Fibroblast of villous mesenchyme (primary cell): ENCODE results near the gene PRKN. TPM values are rescaled to one million over a fixed set of nuclear protein-coding genes. Genes with fewer than 3 reads are reported as not detected.

Experiments used
- DNase-seq: peaks from one replicate; pipeline ENCODE4 v3.0.0-alpha.2; 2010; ENCODE audit warnings: low read depth
- H3K4me3 ChIP-seq: 2 replicates; pipeline ENCODE4 v1.5.1; 2011; ENCODE audit warnings: low read depth, mild to moderate bottlenecking, low read length
- total RNA-seq: library from RNA; depleted of rRNA; stranded (reverse); fragments of >200 nt; gene quantifications from 2 replicates; pipeline ENCODE4 v1.2.3, GENCODE V29; 2012
- TF ChIP-seq, protein P1 (sequence below): IDR thresholded peaks from 2 replicates; pipeline ENCODE4 v1.5.1; 2012; ENCODE audit warnings: low read depth, mild to moderate bottlenecking, low read length; ENCODE audit not compliant: insufficient read depth

The PRKN gene
- total RNA-seq, 1 donor = 2.2 TPM

DNA sequence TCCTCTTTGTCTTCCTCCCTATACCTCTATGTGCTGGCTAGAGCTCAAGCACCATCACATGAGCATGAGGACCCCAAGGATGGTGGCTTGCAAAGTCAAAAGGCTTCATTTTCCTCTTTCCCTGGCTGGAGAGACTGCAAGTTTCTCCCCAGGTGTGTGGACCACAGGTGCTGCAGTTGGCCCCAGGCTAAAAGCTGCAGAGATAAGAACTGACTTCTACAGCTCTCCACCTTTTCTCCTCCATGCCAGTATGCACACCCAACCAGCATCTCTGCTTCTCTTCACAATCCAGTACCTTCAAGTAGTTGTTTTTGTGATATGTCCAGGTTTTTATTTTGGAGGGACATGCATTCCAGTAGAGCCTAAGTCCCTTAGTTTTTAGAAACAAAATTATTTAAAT lies 29.1 kb downstream of the PRKN start:
- DNase-seq = no peak
- TF ChIP-seq, protein P1, sequence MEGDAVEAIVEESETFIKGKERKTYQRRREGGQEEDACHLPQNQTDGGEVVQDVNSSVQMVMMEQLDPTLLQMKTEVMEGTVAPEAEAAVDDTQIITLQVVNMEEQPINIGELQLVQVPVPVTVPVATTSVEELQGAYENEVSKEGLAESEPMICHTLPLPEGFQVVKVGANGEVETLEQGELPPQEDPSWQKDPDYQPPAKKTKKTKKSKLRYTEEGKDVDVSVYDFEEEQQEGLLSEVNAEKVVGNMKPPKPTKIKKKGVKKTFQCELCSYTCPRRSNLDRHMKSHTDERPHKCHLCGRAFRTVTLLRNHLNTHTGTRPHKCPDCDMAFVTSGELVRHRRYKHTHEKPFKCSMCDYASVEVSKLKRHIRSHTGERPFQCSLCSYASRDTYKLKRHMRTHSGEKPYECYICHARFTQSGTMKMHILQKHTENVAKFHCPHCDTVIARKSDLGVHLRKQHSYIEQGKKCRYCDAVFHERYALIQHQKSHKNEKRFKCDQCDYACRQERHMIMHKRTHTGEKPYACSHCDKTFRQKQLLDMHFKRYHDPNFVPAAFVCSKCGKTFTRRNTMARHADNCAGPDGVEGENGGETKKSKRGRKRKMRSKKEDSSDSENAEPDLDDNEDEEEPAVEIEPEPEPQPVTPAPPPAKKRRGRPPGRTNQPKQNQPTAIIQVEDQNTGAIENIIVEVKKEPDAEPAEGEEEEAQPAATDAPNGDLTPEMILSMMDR = no peak
- no peak overlapping the region for H3K4me3 ChIP-seq

DNA sequence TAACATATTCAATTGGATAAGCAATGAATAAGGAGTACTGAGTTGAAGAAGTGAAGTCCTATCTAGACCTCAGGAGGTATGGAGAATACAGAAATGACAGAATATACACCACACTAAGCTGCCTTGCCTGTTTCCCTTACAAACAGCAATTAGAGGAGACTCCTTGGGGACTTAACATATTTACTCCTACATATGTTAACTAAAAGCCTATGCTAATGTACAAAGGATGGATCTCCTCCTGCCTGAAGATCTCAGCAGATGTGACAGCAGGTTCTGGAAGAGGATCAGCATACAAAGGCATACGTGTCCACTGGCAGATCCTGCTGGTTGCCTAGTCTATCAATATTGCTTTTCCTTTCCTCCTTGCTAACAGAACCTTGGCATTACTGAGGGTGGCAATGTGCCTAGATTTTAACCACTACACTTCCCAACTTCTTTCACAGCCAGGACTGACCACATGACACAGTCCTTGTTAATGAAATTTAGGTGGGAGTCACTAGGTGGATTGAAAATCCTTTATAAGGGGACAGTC lies 29.6 kb downstream of the PRKN start:
- TF ChIP-seq, protein P1 = no peak
- H3K4me3 ChIP-seq = no peak overlapping the region
- no peak for DNase-seq

DNA sequence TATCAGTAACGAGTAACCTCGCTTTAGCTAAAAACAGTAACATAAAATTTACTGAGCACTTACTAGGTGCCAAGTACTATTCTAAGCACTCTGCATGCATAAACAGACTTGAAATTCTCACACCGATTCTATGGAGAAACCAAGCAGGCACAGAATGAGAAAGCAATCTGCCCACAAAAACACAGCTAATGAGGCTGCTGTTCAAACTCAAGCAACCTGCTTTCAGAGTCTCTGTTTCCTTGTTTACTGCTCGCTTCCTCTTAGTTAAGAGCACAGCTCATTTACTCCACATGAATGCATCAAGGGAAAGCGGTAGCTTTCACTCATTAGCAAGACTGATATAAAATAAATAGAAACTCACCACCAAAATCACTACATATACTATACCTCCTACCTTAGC lies 37.4 kb downstream of the PRKN start:
- DNase-seq = no peak
- no peak overlapping the region for H3K4me3 ChIP-seq
- TF ChIP-seq, protein P1 = no peak

DNA sequence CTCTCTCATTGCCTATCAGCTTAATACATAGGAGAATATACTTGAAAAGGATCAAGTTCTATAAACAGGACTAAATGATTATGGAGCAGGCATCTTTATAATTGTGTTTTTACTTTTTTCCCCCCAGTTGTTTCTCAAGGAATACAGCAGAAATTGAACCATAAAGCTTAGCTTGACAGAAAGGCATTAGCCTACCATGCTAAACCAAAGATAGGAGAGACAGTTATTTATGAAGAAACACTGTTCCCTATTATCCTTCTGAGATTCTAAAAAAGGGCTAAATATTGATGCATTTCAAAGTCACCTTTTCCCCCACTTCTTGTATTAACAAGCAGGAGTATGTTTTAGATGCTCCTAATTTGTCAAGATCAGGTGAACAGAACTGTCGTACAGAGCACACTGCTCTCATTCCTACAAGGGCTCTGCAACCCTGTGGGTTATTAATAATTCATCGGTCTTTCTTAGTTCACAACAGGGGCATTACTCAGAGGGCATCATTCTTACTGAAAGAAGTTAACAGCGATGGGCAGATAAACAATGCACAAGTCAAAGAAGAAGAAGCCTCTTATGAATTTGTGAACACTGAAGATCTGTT lies 38.7 kb downstream of the PRKN start:
- TF ChIP-seq, protein P1 = no peak
- no peak for DNase-seq
- H3K4me3 ChIP-seq = no peak overlapping the region

DNA sequence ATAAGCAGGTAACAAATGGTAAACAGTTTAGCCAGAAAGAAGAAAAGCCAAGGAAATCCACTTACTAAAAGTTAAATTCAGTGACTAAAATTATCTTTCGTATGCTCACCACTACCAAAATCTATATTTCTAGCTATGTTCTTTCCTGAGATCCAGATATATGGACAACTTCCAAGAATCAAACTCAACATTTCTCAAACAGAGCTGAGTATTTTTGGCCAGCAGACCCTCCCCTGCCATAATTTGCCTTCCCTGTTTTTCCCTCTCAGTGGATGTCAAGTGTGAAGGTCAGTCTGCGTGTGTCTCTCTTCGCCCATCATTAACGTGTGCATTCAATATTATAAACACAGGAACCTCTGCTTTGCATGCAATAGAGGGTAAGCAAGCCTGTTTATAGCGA lies 42.0 kb downstream of the PRKN start:
- no peak for DNase-seq
- TF ChIP-seq, protein P1 = no peak
- no peak overlapping the region for H3K4me3 ChIP-seq

DNA sequence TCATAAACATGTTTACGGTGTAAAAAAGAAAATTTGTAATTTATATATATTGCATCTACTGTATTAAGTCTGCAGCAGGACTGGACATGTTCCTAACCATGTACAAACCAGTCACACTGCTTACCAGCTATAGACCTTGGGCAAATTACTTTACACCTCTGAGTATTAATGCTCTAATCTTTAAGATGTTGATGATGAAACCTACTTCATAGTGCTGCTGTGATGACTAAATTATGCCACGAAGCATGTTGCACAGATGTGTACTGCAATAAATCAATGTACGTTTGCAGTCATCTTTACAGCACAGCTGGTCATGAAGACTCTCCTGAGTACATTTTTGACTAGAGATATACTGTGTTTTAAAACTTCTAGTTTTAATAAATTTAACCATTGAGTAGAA lies 42.6 kb downstream of the PRKN start:
- TF ChIP-seq, protein P1 = no peak
- peak; percentile 9 for DNase-seq
- no peak overlapping the region for H3K4me3 ChIP-seq

DNA sequence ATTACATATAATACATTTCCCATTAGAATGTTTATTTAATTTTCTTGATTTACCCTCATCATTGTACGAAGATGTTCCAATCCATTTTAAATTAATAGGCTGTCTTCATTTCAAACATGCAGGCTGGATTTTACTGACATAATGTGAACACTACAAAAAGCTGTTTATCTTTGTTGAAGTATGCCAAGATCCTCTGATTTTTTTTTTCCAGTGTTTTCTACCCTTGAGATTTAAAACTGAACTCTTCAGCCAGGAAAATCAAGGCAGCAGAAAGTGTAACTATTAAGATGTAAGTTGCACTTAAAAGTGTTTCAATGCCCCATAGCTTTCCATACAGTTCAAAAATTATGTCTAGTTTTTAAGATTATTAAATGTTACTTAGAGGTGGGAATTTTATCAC lies 43.5 kb downstream of the PRKN start:
- TF ChIP-seq, protein P1 = no peak
- H3K4me3 ChIP-seq = no peak overlapping the region
- no peak for DNase-seq
